Epithelial cell of prostate (primary cell): ENCODE measurements around the gene NECTIN1.
A peak's percentile ranks its signal among the peaks of the same experiment; 100 is the strongest.

Experiments
- DNase-seq: peaks from one replicate; pipeline ENCODE4 v3.0.0-alpha.2; 2011; ENCODE audit warnings: low read depth, low spot score
- H3K27ac ChIP-seq: fragments of 450-650 bp; 2 replicates; pipeline ENCODE4 v1.5.1; 2017; ENCODE audit warnings: mild to moderate bottlenecking

The NECTIN1 gene

GRCh38 chr11:119716582-119717498, 12.2 kb downstream of the NECTIN1 start:
- no peak overlapping the region for H3K27ac ChIP-seq
- no peak for DNase-seq

- no peak for DNase-seq
- no peak overlapping the region for H3K27ac ChIP-seq
Observed at GRCh38 chr11:119714590-119714989, 14.4 kb downstream of the NECTIN1 start.

GRCh38 chr11:119714189-119714588, 14.8 kb downstream of the NECTIN1 start:
- no peak for DNase-seq
- no peak overlapping the region for H3K27ac ChIP-seq

- no peak overlapping the region for H3K27ac ChIP-seq
Observed at GRCh38 chr11:119713359-119714040, 15.5 kb downstream of the NECTIN1 start.

GRCh38 chr11:119712459-119713358, 16.3 kb downstream of the NECTIN1 start:
- no peak overlapping the region for H3K27ac ChIP-seq
- no peak for DNase-seq

More at GRCh38 chr11:119713359-119714040, 15.5 kb downstream of the NECTIN1 start:
- DNase-seq, result no peak

GRCh38 chr11:119712006-119712405, 17.0 kb downstream of the NECTIN1 start:
- no peak for DNase-seq
- H3K27ac ChIP-seq, result no peak overlapping the region

GRCh38 chr11:119711476-119711875, 17.5 kb downstream of the NECTIN1 start:
- no peak for DNase-seq
- no peak overlapping the region for H3K27ac ChIP-seq

GRCh38 chr11:119710417-119710816, 18.6 kb downstream of the NECTIN1 start:
- no peak for DNase-seq
- H3K27ac ChIP-seq, result no peak overlapping the region

GRCh38 chr11:119709638-119710346, 19.2 kb downstream of the NECTIN1 start:
- H3K27ac ChIP-seq, result peak overlapping the region; percentile 17

GRCh38 chr11:119709171-119709570, 19.8 kb downstream of the NECTIN1 start:
- peak overlapping the region; percentile 17 for H3K27ac ChIP-seq
- DNase-seq, result no peak

More at GRCh38 chr11:119709638-119710346, 19.2 kb downstream of the NECTIN1 start:
- DNase-seq, result no peak

GRCh38 chr11:119708384-119708783, 20.6 kb downstream of the NECTIN1 start:
- peak overlapping the region; percentile 17 for H3K27ac ChIP-seq
- DNase-seq, result no peak

GRCh38 chr11:119706887-119707286, 22.1 kb downstream of the NECTIN1 start:
- no peak for DNase-seq
- peak overlapping the region; percentile 32 for H3K27ac ChIP-seq

GRCh38 chr11:119706029-119706428, 23.0 kb downstream of the NECTIN1 start:
- H3K27ac ChIP-seq, result peak overlapping the region; percentile 32
- no peak for DNase-seq

GRCh38 chr11:119705362-119705761, 23.6 kb downstream of the NECTIN1 start:
- DNase-seq, result no peak
- H3K27ac ChIP-seq, result no peak overlapping the region

GRCh38 chr11:119704849-119705248, 24.2 kb downstream of the NECTIN1 start:
- H3K27ac ChIP-seq, result peak overlapping the region; percentile 99
- no peak for DNase-seq

GRCh38 chr11:119701591-119702549, 27.1 kb downstream of the NECTIN1 start:
- DNase-seq, result no peak

GRCh38 chr11:119700536-119701346, 28.3 kb downstream of the NECTIN1 start:
- peak overlapping the region; percentile 99 for H3K27ac ChIP-seq
- no peak for DNase-seq

More at GRCh38 chr11:119701591-119702549, 27.1 kb downstream of the NECTIN1 start:
- peak overlapping the region; percentile 99 for H3K27ac ChIP-seq

- DNase-seq, result no peak
- H3K27ac ChIP-seq, result peak overlapping the region; percentile 99
Observed at GRCh38 chr11:119700030-119700429, 29.0 kb downstream of the NECTIN1 start.
